Urothelium cell line (cell line): ENCODE measurements around the gene AJAP1.
"Not testable (repeated sequence)": the region's sequence is repeated elsewhere in the genome, so short reads cannot be mapped to it uniquely, and the experiment has no call there.

Source experiments
- DNase-seq: peaks from one replicate; pipeline ENCODE4 v3.0.0; 2011; ENCODE audit warnings: low spot score, mixed read lengths
- FAIRE-seq: peaks from 2 replicates; lab custom pipeline; 2011; peaks lifted over from hg19 to GRCh38; lab: Jason Lieb, UNC

AJAP1 gene

DNA sequence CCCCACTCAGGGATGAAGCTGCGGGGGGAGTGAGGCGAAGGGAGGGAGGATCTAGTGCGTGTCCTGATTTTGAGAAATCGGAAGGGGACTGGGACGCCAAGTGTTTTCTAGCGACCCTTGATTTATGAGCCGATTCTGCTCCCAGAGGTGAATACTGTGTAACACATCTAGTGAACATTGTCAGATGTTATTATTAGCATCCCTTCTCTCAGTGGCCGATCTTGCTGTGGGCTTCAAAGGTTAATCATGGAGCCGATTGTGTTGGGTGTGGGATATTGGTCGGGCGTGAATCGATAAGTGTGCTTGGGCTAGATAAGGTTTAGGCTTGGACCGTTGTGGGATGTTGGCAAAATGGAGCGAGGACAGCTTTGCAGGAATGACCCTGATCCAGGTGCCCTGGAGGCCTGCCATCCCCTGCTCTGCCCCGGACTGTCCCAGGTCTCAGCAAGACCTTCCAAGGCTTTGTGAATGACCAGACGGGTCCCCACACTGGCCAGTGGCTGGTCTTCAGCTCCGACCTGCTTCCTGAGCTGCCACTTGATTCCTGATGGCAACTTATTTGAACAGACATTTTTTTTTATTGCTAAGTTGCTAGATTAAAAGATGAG lies 2.2 kb downstream of the AJAP1 start:
- no peak for DNase-seq
- no peak for FAIRE-seq

DNA sequence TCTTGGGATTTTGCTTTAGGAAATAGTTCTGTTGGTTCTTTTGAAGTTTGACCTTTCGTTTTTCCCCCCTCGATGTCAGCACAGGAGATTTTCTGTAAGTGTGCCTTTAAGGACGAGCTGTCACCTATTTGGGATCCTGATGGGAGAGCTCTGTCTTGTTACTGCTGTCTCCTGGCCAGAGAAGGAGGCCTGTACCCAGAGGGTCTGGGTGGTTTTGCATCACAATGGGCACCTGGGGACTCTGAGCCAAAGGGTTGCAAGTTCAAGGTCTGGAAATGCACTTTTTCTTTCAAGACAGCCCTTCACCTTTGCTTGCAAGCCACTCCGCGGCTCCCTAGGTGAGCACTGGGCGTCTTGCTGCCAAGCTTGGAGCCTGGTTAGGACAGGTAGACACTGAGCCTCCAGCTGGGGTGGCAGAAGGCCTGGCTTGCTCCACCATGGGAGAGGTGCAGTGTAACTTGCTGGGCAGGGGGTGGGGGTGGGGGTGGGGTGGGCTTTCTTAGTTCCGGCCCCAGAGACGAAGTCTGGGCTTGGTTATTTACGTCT lies 2.9 kb downstream of the AJAP1 start:
- DNase-seq (no peak), FAIRE-seq (no peak)

DNA sequence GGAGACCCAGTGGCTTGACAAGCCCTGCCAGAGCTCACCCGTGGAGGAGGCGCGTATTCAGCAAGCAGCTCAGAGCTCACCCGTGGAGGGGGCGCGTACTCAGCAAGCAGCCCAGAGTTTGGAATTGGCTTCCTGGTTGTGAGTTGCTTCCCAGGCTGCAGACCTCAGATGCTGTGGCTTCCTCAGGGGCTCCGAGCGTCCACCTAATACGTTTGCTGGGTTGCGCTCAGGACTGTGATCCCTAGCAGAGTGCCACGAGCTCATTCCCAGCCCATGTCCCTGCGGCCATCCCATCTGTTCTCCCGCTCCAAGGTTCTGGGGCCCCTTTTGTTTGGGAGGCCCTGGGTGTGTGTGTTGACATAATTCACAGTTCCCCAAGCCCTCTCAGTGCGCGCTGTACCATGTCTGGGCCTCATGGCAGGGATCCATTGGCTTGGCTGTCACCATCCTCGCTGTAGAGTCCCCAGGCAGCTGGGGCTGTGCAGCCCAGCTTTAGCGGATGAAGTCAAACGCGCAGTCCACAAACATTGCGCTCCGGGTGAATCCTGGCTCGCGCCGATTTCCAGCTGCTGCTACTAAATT lies 3.6 kb downstream of the AJAP1 start:
- no peak for FAIRE-seq
- DNase-seq: no peak

DNA sequence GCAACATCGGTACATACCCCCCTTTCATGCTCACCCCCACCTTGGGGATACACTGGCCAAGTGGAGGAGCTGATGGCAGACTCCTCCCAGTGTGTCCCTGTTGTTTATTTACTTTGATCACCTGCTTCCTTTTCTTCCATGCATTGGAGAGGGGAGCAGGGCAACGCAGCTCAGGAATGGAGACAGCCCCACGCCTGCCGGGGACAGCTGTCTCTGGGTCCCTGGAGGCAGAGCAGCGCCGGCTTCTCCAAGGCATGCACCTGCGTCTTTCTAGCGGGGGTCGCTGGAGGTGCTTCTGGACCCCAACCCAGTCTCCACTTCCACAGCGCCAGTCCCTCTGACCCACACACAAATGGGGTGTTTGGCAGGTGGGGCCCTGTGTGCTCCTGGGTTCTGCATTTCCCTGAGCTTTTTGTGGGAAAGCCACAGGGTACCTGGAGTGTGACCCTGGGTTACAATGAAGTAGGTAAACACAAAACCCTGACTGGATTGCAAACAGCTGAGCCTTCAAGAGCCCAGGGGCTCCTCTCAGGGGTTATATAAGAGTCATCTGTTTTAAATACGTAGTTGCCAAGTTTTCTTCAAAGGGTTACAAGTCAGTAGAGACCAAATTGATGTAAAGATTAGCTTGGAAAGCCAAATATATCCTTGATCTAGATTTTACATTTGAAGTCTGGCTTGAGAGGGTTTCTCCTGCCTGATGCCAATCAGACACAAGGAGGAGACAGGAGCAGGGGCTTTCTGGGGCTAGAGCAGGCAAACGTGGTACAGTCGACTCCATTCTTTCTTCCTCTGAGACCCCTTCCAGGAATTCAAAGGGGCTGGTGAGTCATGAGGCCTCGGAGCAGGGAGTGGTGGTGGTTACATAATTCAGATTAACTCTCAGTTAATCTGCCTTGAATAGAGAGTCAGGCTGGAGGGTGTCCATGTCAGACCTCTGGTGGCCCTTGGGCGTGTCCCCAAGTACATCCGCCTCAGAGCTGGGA lies 4.5 kb downstream of the AJAP1 start:
- no peak for DNase-seq
- no peak for FAIRE-seq

DNA sequence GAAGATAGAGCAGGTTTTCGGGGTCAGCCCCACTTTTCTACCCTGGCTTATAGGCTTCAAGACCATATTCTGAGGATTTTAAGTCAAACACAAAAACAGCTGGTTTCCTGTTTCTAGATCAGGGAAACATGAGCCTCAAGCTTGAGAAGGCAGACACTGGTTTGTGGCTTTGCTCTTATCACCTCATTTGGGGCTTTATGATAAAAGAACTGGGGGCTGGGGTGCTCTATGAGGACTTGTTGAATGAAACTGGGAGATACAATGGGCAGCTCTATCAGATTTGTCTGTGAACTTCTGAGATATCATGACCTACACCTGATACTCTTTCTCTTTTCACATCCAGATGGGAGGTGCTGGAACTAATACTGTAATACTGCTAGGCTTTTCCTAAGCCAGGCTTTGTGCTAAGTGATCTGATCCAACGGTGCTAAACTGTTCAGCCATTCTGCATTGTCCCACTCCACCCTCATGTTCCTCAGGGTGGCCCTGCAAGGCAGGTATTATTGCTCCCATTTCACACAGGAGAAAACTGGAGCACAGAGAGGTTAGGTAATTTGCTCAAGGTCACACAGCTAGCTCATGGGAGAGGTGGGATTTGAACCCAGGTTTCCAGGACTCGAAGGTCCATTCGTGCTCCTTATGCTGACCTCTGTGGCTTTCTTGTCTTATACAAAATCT lies 6.6 kb downstream of the AJAP1 start:
- FAIRE-seq (no peak), DNase-seq (no peak)

DNA sequence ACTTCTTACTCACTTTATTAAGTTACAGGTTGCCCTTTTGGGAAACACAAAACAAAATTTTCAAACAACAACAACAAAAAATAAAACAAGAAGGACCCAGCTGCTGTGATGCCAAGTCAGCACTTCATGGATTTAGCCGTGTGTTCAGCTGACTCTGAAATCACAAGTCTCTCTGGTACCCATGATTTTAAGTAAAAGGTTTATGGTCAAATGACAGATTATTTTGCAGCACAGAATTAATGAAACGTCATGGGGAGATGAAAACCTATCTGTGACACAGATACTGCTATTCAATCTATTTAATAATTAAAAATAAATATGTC lies 7.1 kb downstream of the AJAP1 start:
- no peak for FAIRE-seq
- DNase-seq: no peak

DNA sequence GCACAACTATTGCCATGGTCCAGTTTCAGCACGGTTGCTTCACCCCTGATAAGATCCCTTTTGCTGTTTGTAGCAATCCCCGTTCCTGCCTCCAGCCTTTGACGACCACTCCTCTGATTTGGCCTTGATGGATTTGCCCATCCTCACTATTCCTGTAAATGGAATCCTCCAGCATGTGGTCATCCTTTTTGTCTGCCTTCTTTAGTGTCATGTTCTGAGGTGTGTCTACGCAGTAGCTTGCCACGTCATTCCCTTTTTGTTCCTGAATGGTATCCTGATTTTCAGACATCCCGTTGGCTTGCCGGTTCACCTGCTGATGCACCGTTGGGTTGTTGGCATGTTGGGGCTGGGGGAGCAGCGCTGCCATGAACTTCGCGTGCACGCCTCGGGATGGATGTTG lies 7.8 kb downstream of the AJAP1 start:
- DNase-seq (no peak), FAIRE-seq (no peak)

DNA sequence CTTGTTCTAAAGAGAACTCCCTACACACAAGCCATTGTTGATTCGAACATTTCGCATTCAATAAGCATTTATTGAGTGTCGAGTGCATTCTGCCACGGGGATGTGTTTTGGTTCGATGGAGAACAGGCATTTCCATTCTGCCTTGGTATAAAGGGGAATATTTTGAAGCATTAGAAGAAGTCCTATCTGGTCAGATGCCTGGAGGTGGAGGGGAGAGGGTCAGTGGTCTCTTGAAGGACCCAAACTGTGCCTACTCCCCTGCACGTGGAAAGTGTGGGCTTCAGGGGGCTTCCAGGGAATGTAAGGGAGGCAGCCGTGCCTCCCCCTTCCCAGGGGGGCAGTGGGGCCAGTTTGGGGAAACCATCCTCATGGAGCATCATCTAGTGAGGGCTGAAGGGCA lies 8.3 kb downstream of the AJAP1 start:
- DNase-seq (no peak), FAIRE-seq (no peak)

DNA sequence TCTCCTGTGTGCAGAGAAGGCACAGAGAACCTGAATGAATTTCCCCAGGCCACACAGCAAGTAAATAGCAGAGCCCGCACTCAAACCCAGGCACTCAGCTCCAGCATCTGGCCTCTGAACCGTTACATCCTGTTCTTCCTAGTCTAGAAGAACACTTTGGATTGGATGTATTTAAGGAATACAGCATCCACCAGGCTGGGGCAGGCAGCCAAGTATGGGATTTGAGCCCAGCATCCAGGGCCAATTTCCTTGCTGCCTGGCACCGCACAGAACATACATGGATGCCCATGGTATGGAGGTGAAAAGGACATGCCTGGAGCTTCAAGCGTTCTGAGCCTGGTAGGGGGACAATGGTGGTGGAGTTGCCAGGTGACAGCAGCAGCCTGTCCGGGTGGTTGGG lies 9.7 kb downstream of the AJAP1 start:
- no peak for FAIRE-seq
- no peak for DNase-seq

DNA sequence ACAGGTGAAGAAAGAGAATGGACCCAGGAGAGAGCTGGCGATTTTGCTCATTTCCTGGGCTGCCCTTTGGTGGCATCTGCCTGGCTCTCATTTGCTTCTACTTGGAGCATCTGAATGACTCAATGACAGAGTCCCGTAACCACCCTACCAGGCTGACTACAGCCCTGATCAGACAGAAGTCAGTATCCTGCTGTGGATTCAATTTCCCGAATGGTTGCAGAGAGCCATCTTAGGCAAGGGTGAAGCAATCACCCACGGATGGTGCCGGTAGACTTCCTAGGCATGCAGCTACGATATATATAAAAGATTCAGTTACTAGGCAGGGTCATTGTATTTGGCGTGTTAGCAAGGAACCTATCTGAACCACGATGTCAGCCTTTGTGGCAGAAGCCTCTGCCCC lies 10.2 kb downstream of the AJAP1 start:
- FAIRE-seq (no peak), DNase-seq (no peak)

DNA sequence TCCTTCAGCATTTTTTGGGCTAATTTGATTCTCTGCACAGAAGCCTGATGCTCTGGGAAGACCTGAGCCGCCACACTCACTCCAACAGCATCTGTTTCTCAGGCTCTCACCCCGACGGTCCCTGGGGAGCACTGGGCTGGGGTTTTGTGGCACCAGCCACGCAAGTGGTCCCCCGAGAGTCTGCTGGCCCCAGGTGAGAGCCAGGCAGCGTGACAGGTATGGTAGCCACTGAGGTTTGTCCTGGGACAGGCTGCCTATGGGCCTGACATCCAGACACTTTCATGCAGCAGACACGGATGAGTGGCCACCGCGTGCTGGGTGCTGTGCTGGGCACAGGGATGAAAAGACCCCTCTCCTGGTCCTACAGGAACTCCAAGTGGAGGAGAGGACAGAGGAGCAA lies 11.0 kb downstream of the AJAP1 start:
- FAIRE-seq: no peak
- no peak for DNase-seq

DNA sequence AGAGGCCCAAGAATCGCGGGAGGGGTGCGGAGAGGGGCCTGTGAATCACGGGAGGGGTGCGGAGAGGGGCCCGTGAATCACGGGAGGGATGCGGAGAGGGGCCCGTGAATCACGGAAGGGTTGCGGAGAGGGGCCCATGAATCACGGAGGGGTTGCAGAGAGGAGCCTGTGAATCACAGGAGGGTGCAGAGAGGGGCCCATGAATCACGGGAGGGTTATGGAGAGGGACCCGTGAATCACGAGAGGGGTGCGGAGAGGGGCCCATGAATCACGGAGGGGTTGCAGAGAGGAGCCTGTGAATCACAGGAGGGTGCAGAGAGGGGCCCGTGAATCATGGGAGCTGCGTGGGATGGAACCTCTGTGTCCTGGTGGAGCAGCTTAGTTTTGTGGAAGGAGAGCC lies 12.3 kb downstream of the AJAP1 start:
- FAIRE-seq: not testable (repeated sequence)
- DNase-seq: peak; percentile 47

DNA sequence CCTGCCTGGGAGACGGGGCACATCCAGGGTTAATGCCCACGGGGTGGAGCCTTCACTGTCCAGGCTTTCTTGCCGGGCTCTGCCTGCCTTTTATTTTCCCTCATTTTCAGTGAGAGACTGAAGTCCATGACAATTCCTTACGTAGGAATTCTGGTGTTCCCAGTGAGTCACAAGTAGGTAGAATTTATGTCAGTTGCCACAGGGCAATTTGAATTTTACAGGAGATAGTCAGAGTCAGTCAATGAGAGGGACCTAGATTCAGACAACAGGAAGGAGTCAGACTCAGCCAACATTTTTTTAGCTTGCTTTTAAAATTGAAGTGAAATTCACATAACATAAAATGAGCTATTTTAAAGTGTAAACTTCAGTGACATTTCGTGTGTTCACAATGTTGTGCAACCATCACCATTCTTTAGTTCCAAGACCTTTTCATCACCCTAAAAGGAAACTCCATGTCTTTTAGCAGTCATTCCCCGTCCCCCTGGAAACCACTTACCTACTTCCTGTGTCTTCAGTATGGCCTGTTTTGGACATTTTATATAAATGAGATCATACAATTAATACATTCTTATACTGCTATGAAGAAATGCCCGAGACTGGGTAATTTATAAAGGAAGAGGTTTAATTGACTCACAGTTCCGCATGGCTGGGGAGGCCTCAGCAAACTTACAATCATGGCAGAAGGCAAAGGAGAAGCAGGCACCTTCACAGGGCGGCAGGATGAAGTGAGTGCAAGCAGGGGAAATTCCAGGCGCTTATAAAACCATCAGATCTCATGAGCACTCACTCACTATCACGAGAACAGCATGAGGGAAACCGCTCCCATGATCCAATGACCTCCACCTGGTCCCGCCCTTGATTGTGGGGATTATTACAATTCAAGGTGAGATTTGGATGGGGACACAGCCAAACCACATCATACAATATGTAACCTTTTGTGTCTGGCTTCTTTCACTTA lies 14.6 kb downstream of the AJAP1 start:
- FAIRE-seq: no peak

DNA sequence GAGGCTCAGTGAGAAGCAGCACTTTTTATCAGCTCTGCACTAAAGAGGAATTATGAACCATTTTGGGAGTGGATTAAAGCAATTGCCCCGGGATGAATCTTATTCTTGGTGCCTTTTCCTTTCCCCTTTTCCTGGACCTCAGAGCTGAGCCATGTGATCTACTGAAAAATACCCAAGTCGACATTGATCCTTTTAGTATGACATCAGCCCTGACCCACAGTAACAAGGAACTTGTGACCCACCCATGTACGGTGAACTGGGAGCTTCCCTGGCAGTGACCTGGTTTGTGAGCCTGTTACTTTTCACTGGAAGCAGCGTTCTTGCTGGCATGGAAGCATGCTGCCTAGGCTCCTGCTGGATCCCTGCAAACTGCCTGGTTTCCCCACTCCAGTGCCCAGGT lies 15.9 kb downstream of the AJAP1 start:
- FAIRE-seq (no peak), DNase-seq (no peak)

More for the DNA sequence above, 14.6 kb downstream of the AJAP1 start:
- DNase-seq: peak; percentile 26

DNA sequence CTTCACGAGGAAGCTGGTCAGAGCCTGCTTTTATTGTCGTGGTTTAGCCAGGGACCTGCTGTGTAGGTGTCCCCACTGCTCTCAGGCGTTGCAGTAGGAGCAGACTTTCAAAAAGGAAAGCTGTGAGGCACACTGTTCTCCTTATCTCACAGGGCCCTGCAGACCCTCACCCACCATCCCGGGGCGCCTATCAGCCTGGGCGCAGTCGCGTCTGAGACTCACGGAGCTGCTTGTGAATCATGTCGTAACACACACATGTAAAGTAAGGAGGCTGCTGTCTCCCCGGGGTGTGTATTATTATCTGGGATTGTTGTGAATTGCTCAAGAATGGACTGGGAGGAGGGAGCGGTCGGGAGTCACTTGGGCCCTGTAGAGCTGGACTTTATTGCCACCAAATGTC lies 17.4 kb downstream of the AJAP1 start:
- no peak for FAIRE-seq
- no peak for DNase-seq

DNA sequence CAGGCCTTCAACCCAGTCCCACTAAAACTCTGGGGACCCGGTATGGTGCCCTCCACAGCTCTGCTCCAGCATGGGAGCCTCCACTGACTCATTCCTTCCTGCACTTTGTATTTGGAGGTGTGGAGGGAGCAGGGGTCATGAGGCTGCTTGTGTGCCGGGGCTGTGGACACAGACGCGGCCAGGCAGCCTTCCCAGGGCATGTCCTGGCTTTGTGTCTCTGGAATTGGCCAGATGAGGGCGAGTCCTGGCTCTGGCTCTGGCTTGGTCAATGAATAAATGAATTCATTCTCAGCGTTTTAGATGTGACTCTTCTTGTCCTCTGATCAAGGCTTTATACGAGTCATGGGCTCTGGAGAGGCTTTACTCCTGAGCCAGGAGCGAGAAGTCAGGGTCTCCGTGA lies 19.1 kb downstream of the AJAP1 start:
- DNase-seq: no peak
- FAIRE-seq: no peak

DNA sequence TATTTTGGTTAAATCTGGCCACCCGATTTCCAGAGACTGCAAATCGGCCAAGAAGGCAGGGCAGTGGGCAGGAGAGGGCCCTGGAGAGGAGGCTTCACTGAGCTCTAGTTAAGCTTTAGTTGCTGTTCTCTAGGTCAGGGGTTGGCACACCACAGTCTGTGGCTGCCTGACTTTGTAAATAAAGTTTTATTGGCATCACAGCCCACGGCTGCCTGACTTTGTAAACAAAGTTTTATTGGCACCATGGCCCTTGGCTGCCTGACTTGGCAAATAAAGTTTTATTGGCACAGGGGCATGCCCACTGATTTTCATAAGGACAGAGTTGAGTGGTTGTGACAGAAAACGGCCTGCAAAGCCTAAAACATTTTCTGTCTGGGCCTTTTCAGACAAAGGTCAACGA lies 19.7 kb downstream of the AJAP1 start:
- DNase-seq (no peak), FAIRE-seq (no peak)

DNA sequence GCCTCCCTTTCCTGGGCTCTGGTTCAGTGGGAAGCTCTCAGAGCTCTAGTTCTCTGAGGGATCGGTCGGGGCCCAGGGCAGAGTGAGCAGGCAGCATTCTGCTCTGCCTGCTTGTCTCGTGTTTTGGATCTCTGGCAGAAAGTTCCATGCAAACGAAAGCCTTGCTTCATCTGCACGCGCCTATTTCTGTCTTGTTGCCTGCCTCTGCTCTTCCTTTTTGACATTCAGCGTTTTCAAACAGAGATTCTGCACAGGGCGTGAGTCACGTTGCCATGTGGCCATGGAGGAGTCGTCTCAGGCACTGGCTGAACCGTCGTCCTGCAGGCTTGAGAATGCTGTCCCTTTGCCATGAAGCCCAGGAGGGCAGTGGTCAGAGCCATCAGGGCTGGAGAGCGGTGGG lies 20.3 kb downstream of the AJAP1 start:
- DNase-seq: no peak
- no peak for FAIRE-seq

DNA sequence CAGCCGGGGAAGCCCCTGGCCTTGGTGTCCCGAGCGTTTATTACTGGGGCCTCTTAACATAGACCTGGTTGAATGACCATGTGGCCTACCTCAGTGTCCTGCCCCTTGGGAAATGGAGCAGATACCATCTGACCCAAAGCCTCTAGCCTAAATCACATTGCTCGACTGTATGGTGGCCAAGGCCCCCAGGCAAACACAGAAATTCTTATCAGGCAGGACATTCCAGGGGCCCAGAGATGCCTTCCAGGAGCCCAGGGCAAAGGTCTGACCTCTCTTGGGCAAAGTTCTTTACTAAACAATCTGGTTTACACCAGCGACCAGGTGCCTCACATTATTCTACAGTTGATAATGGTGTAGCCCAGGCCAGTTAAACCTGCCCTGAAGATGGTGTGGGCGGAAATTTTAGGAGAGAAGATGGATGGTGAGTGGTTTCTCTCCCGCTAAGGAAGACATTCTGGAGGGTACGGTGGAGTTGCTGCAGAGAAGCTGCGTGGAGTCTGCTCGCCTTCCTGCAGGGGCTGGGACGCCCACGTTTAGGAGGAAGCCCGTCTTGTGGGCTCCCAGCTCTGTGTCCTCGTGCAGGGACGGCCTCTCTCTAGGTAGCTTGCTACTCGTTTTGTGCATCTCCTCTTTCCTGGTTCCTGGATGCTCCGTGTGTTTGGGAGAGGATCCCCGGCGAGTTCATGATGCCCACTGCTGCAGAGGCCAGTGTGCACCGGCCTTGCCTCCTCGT lies 21.2 kb downstream of the AJAP1 start:
- no peak for DNase-seq
- FAIRE-seq: no peak

DNA sequence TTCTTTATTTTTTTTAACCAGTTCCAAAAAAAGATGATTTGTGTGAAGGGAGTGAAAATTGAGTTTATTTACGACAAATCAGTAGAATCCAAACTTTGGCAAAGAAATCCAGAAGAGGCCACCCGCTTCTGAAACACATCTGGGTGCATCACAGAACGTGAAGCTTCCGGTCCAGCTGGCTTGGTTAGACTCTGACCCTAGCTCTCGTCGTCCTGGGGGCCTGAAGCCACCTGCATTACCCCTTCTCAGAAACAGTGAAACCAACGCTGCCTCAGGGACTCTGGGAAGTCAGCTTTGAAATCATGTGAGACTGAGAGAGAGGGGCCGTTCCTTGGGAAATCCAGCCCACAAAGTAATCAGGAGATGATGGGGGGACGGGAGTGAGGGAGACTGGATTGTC lies 21.8 kb downstream of the AJAP1 start:
- FAIRE-seq: no peak
- DNase-seq: no peak
